Sciatic nerve (tissue), 2 donors: Measurements from ENCODE around the gene CA7. TPM values are rescaled to one million over a fixed set of nuclear protein-coding genes. Genes with fewer than 3 reads are reported as not detected.
"Not testable (repeated sequence)": the region's sequence is repeated elsewhere in the genome, so short reads cannot be mapped to it uniquely, and the experiment has no call there.

Source experiments
- ATAC-seq: fragments of 200-7000 bp; cut with Tn5 transposase; one replicate; pipeline ENCODE4 v1.9.1; 2020; ENCODE audit warnings: mild to moderate bottlenecking, moderate library complexity
- DNase-seq: peaks from one replicate; pipeline ENCODE4 v3.0.0-alpha.2; 2020; ENCODE audit warnings: low spot score
- intact Hi-C: fragments of 100-400 bp; cut with DNase I; formaldehyde crosslinking; loops from one replicate; pipeline ENCODE4 v1.14.2; 2022
- total RNA-seq: library from RNA; stranded (reverse); fragmentation: NEBNext Ultra II Directional; extraction: Animal tissue kit (Norgen Biotek cat#: 25700); gene quantifications from one replicate; pipeline ENCODE4 v1.2.1, GENCODE V29; 2021
- donor health status: DM: no; HTN: no; CAD: no.
- donor health status: DM: no; HTN: no; CAD: no.

The CA7 gene
- total RNA-seq, 1 donor from 2014 or later: not detected

DNA sequence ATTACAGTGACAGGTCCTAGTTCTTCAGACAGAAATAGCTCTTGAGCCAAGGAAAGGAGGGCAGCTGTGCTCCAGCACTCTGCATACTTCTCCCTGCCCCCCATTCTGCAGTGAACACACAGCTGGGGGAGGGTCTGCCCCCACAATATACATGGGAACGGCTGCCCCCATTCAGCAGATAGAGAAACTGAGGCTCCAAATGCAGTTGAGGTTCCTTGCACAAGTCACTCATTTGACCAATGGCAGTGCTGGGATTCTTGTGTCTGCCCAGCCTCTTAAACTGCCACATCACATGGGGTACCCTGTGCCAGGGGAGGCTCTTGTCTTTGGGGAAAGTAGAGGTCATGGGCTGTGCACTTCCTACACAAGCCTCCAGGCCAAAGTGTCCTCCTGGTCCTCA, 25.2 kb downstream of the CA7 start:
- intact Hi-C loops: loop anchor here (10.0 kb wide), 1 partner anchor 145 kb away; no protein-coding TSS in a partner anchor
- DNase-seq: no peak
- no peak for ATAC-seq

DNA sequence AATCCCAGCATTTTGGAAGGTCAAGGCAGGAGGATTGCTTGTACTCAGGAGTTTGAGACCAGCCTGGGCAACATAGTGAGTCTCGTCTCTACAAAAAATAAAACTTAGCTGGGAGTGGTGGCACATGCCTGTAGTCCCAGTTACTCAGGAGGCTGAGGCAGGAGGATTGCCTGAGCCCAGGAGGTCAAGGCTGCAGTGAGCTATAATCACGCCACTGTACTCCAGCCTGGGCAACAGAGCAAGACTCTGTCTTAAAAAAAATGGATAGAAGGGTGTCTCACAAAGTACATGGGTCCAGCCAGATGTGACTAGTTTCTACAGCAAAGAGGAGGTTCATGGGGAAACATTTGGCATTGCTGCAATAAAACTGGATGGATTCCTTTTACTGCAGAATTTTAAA, 27.1 kb downstream of the CA7 start:
- DNase-seq, ATAC-seq, intact Hi-C loops: not testable (repeated sequence)

GRCh38 chr16:66871840-66872239, 27.6 kb downstream of the CA7 start:
- no peak for DNase-seq
- intact Hi-C loops: no loop called here

GRCh38 chr16:66872559-66872942, 28.3 kb downstream of the CA7 start:
- ATAC-seq: no peak
- DNase-seq: no peak
- intact Hi-C loops: no loop called here

More at GRCh38 chr16:66871840-66872239, 27.6 kb downstream of the CA7 start:
- ATAC-seq: no peak

DNA sequence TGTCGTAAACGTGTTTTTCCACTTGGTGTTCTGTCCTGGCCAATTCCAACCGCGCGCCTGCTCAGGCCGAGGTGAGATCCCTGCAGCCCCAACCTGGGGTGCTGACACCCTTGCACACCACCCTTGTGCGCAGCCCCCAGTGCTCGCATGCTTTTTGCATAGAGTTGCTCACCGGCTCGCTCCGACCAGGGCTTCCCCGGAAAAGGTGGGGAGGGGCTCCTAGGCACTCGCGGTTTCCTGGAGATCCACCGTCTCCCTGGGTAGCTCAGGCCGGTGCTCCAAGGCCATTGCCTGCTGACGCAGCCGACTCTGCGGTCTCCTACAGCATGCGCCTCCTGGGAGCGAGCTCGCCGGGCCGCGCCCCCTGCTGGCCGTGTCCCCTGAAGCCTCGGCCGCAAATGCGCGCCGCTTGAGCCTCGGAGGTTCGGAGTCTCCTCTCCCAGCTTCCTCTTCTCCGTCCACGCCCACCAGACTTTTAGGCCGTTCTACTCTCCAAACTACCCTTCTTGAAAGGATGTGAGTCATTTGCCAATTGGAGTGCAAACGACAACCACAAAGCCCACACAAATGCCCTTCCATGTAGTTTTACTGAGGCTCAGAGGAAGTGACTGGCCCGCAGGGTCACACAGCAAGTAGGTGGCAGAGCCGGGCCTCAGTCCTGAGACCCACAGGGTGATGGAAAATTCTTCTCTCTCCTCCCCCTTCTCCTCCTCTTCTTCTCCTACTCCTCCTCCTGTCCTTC, 28.9 kb downstream of the CA7 start:
- DNase-seq: peak; percentile 94
- peak; percentile 94 for ATAC-seq
- intact Hi-C loops: no loop called here

- ATAC-seq (no peak), DNase-seq (no peak)
- intact Hi-C loops: no loop called here
Observed at GRCh38 chr16:66873685-66874055, 29.5 kb downstream of the CA7 start.

DNA sequence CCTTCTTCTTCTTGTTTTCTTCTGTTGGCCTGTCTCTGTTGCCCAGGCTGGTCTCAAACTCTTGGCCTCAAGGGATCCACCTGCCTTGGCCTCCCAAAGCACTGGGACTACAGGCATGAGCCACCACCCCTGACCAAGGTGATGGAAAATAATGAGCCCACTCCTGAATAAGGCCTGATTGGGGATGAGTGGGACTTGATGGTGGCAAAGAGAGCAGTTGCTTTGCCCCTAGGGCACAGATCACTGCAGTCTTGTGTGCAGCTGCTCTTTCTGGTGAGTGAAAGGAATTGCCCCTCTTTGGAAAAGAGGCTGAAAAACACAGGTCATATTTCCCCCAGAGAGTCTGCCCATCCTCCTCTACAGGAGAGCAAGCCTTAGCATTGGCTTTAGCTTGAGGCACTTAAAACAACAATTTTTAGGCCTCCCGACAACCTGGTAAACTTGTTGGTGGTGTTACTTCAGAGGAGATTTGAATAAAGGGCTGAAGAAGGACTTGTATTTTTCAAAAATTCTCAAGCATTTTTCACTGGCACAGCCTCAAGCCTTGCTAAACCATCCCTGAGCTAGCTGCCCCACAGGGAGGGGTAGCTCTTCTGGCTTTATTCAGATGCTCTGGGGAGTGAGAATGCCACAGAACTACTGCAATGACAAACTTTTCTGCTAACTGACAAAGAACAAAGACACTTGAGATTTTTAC, 30.0 kb downstream of the CA7 start:
- ATAC-seq: no peak
- intact Hi-C loops: no loop called here
- no peak for DNase-seq

DNA sequence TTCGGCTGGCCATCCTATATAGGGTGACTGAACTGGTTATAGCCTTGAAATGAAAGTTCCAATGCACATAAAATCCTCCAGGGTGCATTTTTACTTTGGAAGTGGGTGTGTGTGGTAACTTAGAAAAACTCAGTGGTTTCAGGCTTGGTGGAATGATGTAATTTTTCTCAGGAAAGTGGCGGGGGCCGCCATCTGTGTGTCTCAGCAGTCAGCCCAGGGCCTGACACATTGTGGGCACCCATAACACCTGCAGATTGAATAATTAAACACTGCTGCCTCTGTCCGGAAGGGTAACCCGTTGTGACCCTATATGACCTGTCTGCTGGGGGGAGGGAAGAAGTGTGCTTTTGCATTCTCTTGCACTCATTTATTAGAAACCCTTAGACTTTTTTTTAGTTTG, 33.9 kb downstream of the CA7 start:
- DNase-seq: no peak
- intact Hi-C loops: no loop called here
- no peak for ATAC-seq

DNA sequence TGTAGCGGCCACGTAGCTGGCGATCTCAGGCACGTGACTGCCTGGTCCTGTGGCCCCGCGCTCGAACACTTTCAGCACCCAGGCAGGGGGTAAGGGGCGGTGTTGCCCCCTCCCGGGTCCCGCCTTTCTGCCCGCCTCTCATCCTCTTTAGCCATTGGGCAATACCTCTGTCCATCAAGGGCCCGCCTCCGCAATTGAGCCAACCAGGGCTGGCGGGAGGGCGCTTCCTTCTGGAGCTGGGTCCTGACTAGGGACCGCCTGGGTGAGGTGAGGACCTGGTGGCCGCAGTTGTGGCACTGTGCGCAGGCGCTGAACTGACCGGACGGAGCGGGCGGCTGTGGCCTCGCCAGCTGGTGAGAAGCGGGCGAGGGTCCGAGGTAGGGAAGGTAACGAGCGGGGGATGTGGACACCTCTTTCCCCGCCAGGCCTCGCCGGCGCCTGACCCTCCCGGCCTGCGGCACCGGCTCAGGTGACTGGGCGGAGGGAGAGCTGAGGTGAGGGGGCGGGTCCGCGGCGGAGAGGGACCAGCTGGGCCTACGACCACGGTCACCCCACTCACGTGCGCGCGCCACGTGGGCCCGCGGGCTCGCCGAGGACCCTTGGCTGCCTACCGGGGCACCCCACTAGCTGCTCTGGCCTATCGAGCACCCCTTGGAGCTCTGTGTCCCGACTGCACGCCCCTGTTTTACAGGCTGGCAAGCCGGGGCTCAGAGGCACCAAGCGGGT, 36.2 kb downstream of the CA7 start, which contains the start of gene PDP2:
PDP2 (plus strand) TSS at position 228 of the 726 bp plus-strand sequence. CDS start 3,770 bp downstream, outside the sequence.
- intact Hi-C loops: no loop called here
- peak; percentile 98 for ATAC-seq
- peak; percentile 96 for DNase-seq

DNA sequence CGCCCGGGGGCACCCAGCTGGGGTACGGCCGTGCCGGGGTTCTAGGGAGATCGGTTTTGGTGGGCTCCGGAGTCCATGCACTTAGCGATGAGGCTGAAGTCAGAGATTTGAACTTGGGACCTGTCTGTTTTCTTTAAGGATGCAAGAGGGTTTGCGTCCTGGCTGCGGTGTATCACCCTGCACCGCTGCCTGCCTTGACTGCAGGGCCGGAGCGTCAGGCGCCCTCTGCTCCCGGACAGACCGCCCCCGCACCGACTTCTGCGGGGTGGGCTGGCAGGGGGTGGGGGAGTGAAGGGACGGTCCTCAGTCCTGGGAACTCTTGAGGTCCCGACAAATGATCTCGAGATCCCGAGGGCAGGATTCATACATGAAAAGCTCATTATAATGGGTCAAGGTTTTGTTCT, 36.8 kb downstream of the CA7 start:
- ATAC-seq (peak; percentile 19), DNase-seq (no peak)
- intact Hi-C loops: no loop called here

DNA sequence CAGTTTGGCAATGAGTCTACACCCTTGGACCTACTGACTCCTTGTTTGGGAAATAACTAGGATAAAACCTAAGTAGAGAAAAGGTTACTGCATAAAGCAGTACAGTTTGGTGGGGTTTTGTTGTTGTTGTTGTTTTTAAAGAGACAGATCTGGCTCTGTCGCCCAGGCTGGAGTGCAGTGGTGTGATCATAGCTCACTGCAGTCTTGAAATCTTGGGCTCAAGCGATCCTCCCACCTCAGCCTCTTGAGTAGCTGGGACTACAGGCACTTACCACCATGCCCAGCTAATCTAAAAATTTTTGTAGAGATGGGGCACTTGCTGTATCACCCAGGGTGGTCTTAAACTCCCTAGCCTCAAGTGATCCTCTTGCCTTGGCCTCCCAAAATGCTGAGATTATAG, 37.3 kb downstream of the CA7 start:
- ATAC-seq: no peak
- no peak for DNase-seq

GRCh38 chr16:66881964-66882508, 37.8 kb downstream of the CA7 start:
- intact Hi-C loops: no loop called here
- ATAC-seq: no peak
- DNase-seq: no peak

More for the DNA sequence above, 37.3 kb downstream of the CA7 start:
- intact Hi-C loops: no loop called here

DNA sequence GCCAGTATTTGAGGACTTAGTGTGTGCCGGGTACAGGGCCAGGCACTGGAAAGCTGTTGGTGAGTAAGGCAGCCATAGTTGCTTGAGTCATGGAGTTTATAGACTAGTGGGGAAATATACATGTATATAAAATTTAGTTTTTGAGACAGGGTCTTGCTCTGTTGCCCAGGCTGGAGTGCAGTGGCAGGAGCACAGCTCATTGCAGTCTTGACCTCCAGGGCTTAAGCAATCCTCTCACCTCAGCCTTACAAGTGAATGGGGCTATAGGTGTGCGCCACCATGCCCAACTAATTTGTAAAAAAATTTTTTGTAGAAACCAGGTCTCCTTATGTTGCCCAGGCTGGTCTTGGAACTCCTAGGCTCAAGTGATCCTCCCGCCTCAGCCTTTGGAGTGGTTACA, 38.5 kb downstream of the CA7 start:
- intact Hi-C loops: no loop called here
- DNase-seq (no peak), ATAC-seq (no peak)

GRCh38 chr16:66885491-66885890, 41.3 kb downstream of the CA7 start:
- intact Hi-C loops: no loop called here
- no peak for DNase-seq
- ATAC-seq: no peak

- intact Hi-C loops: no loop called here
- DNase-seq: no peak
- no peak for ATAC-seq
Observed at GRCh38 chr16:66886321-66886720, 42.1 kb downstream of the CA7 start.

- intact Hi-C loops: no loop called here
- DNase-seq (no peak), ATAC-seq (no peak)
Observed at GRCh38 chr16:66886914-66887313, 42.7 kb downstream of the CA7 start.

GRCh38 chr16:66888647-66889615, 44.7 kb downstream of the CA7 start:
- DNase-seq (no peak), ATAC-seq (no peak)
- intact Hi-C loops: no loop called here

GRCh38 chr16:66889622-66890021, 45.4 kb downstream of the CA7 start:
- intact Hi-C loops: no loop called here
- ATAC-seq: no peak
- no peak for DNase-seq
